ENCODE measurements around the gene DOCK4.

- TF ChIP-seq CTCF (IDR thresholded peaks at IDR 0.05): no peak
- no peak for TF ChIP-seq POLR2A (IDR thresholded peaks at IDR 0.05)
Observed at GRCh38 chr7:112097524-112097923, 108.7 kb downstream of the DOCK4 start.

Data from thyroid gland (tissue), 4 donors.